Measurements from ENCODE around the gene OTOP2. TPM values are rescaled to one million over a fixed set of nuclear protein-coding genes. Genes with fewer than 3 reads are reported as not detected.
A peak's percentile ranks its signal among the peaks of the same experiment; 100 is the strongest.

OTOP2 gene
- total and polyA plus RNA-seq, 9 of the 15 experiments (the other 6 are each of a cell fraction or from before 2014, with no cell fraction given): 0.04 to 0.36 (median 0.14) TPM; not detected in 1

- TF ChIP-seq GTF3C2 (IDR thresholded peaks at IDR 0.05; ENCODE audit: borderline replicate concordance, extremely low read depth, insufficient read length) (no peak), DACH1 (IDR thresholded peaks at IDR 0.05; ENCODE audit: partially characterized antibody) (peak; percentile 7), ATF4 (CRISPR knock-in tag; IDR thresholded peaks at IDR 0.05) (no peak), ZNF77 (CRISPR knock-in tag; IDR thresholded peaks at IDR 0.05) (no peak), KDM4B (IDR thresholded peaks at IDR 0.05; ENCODE audit: borderline replicate concordance in 2 of 2, low read depth in 1 of 2) (peak in 1 of 2 experiments; percentile 49; a peak in 1 of 4 replicates), TAF7 (tag; IDR thresholded peaks at IDR 0.05) (peak; percentile 68), ARID1B (IDR thresholded peaks at IDR 0.05) (peak; percentile 76), ZNF184 (CRISPR knock-in tag; IDR thresholded peaks at IDR 0.05) (no peak), PTBP1 (IDR thresholded peaks at IDR 0.05; ENCODE audit: low read depth, low read length) (no peak), NCOA1 (IDR thresholded peaks at IDR 0.05; ENCODE audit: low read depth) (peak; percentile 66), SLC30A9 (CRISPR knock-in tag; IDR thresholded peaks at IDR 0.05) (no peak), ZNF639 (CRISPR knock-in tag; conservative IDR thresholded peaks at IDR 0.05 in 1 of 2, IDR thresholded peaks at IDR 0.05 in 1 of 2) (no peak), RBM25 (IDR thresholded peaks at IDR 0.05; ENCODE audit: low read depth, low read length, severe bottlenecking) (no peak), NCOA2 (IDR thresholded peaks at IDR 0.05; ENCODE audit: partially characterized antibody in 2 of 2) (no peak), FIP1L1 (IDR thresholded peaks at IDR 0.05; ENCODE audit: low read depth, low read length, poor library complexity, severe bottlenecking) (peak; percentile 62), CBFA2T3 (IDR thresholded peaks at IDR 0.05) (peak; percentile 52; the same call in 1 of the 2 replicates), NR2C1 (IDR thresholded peaks at IDR 0.05) (peak; percentile 84), NR2C1 (tag; IDR thresholded peaks at IDR 0.05) (peak; percentile 89), RUNX1 (IDR thresholded peaks at IDR 0.05; ENCODE audit: low read depth) (0 out of 2 replicates have a peak, but pooled peaks have one; percentile 17), ZNF311 (CRISPR knock-in tag; IDR thresholded peaks at IDR 0.05) (no peak), HOXB6 (CRISPR knock-in tag; IDR thresholded peaks at IDR 0.05; ENCODE audit: borderline replicate concordance) (no peak), POLR2G (IDR thresholded peaks at IDR 0.05; ENCODE audit: low read depth, low read length) (peak; percentile 97), RBM17 (IDR thresholded peaks at IDR 0.05; ENCODE audit: borderline replicate concordance, low read depth, low read length) (no peak)
These were observed 58.0 kb downstream of the OTOP2 start (continued) for GRCh38 chr17:74981979-74982662.
